ENCODE results near the gene LMNTD2. TPM values are rescaled to one million over a fixed set of nuclear protein-coding genes. Genes with fewer than 3 reads are reported as not detected.

Gene LMNTD2
- total and polyA plus RNA-seq, 3 experiments from 2014 or later, result 1.1 to 2.4 (median 1.2) TPM

DNA sequence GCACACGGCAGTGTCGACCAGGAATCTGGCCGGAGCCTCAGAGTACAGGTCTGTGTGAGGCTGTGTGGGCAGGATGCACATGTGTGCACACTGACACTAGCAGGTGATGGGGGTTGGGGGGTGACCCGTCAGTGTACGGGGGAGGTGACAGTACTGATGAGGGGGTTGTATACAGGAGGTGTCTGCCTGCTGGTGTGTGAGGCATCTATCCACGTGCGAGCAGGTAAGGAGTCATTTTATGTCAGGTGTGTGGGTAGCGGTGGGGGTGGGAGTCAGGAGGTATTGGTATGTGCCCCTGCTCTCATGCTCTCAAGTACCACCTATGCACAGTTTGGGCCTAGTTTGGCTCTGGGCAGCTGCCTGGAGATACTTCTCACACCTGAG, 11.3 kb upstream of the LMNTD2 start:
- no peaks in the 10 kb centered on the region for H3K36me3 ChIP-seq (ENCODE audit: insufficient read depth, low read length)
- CTCF ChIA-PET, result interaction anchor here (1.0 kb wide), 1 partner anchor 17 kb away, joined by 3 read pairs; no protein-coding TSS in a partner anchor
- no peak for DNase-seq
- H3K27me3 ChIP-seq (ENCODE audit: insufficient read depth, low read length, poor library complexity, severe bottlenecking), result no peaks in the 10 kb centered on the region
- no peak overlapping the region for H3K27ac ChIP-seq (ENCODE audit: low read depth, low read length)
- H3K9me3 ChIP-seq (ENCODE audit: low read length), result no peaks in the 10 kb centered on the region
- Mint-ChIP-seq H3K36me3 (peaks cover 0 to 3% (median 0%) of the 10 kb centered on the region in 3 donors), H3K4me1 (peaks cover 13 to 26% (median 15%) of the 10 kb centered on the region in 3 donors), H3K9me3 (no peaks in the 10 kb centered on the region), H3K4me3 (peak overlapping the region in 2 of 7 donors; percentile 23 to 41), H3K27ac (peak overlapping the region in 1 of 8 donors; percentile 65), H3K27me3 (peaks cover 7 to 8% of the 10 kb centered on the region in 2 donors)
- H3K4me3 ChIP-seq (ENCODE audit: low read length), result no peak overlapping the region
- POLR2A ChIA-PET, result no interaction called here
- peaks cover 15% of the 10 kb centered on the region for H3K4me1 ChIP-seq (ENCODE audit: insufficient read depth, low read length)

DNA sequence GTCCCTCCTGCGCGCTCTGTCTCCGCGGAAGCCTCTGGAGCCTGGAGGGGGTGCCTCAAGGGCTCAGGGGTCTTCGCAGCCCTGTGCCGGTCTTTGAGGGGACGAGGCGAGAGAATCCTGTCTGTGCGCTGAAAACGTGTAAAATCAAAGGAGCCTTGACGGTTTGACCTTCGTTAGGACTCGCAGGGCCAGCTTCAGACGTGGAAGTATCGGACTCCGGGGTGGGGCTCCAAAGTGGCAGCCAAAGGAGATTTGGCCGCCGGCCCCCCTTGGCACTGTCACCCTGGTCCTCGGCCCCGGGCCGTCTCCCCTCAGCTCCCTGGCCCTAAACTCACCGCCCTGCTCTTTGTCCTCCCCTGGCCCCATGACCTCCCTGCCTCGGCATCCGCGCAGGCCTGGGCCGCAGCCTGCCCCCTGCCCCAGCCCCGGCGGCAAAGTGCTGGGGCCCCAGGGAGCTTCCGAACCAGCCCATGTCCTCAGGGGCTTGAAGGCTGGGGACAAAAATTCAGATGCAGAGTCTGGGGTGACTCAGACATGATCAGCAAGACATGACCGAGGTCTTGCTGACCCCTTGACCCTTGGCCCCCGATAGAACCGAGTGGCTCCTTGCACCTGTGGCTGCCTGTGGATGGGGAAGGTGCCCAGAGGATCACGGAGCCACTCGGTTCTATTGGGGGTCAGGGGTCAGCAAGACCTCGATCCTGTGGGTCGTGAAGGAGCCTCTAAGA, 8.8 kb upstream of the LMNTD2 start:
- DNase-seq, result no peak
- Histone ChIP-seq H3K36me3 (ENCODE audit: insufficient read depth, low read length) (no peaks in the 10 kb centered on the region), H3K9me3 (ENCODE audit: low read length) (no peaks in the 10 kb centered on the region), H3K27ac (ENCODE audit: low read depth, low read length) (peak overlapping the region; percentile 80), H3K27me3 (ENCODE audit: insufficient read depth, low read length, poor library complexity, severe bottlenecking) (no peaks in the 10 kb centered on the region), H3K4me3 (ENCODE audit: low read length) (peak overlapping the region; percentile 60), H3K4me1 (ENCODE audit: insufficient read depth, low read length) (peaks cover 9% of the 10 kb centered on the region)
- CTCF ChIA-PET, result no interaction called here
- Mint-ChIP-seq H3K27me3 (no peaks in the 10 kb centered on the region), H3K9me3 (no peaks in the 10 kb centered on the region), H3K36me3 (peaks cover 0 to 1% (median 0%) of the 10 kb centered on the region in 3 donors), H3K4me3 (peak overlapping the region; percentile 68 to 90 (median 79)), H3K27ac (peak overlapping the region in 6 of 8 donors; percentile 54 to 79 (median 70)), H3K4me1 (peaks cover 4 to 13% (median 6%) of the 10 kb centered on the region in 3 donors)
- POLR2A ChIA-PET, result interaction anchor here (0.6 to 1.2 kb wide), 5 partner anchors 13 to 285 kb away, joined by 3 to 4 read pairs (median 3); partner anchors contain the start of gene TMEM80

DNA sequence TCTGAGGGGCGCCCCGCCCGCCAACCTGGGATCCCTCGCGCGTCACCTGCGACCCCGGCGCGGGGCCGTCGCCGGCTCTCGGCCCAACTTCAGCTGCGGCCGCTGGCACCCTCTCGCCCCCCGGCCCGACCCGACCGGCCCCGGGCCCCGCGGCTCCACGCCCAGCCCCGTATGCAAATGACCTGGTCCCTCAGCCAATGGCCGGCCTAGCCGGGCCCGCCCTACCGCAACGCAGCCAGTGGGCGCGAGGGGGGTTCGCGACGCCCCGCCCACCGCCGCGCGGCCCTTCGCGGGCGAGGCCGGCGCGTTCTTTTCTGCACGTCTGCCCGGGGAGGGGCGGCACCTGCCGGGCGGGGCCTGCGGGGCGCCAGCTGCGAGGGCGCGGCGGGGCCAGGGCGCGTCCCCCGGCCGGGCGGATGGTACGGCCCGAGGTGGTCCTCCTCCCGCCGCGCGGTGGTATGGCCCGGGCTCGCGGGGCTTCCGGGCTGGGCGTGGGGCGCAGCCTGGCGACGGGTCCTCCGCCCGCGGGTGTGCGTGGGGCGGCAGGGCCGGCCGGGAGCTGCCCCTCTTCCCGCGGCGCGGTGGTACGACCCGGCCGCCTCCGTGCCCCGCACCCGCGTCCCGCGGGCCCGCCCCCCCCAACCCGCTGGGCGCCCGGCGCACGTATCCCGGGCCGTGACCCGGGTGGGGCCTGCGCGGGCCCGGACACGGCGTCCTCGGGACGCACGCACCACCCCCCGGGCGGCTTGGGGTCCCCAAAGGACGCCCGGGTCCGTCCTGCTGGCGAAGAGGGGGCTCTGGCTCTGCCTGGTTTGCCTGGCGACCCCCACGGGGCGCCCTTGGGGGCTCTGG, 8.0 kb upstream of the LMNTD2 start:
- H3K36me3 ChIP-seq (ENCODE audit: insufficient read depth, low read length), result no peaks in the 10 kb centered on the region
- peak overlapping the region; percentile 60 for H3K4me3 ChIP-seq (ENCODE audit: low read length)
- ChIA-PET CTCF (no interaction called here), POLR2A (interaction anchor here (0.6 to 1.2 kb wide), 7 partner anchors 12 to 361 kb away, joined by 3 to 4 read pairs (median 3); partner anchors contain the start of genes BET1L, IRF7, RIC8A and TMEM80)
- Mint-ChIP-seq H3K27ac (peak overlapping the region in 2 of 8 donors; percentile 63 to 74), H3K4me3 (peak overlapping the region; percentile 68 to 90 (median 75)), H3K9me3 (no peaks in the 10 kb centered on the region), H3K27me3 (no peaks in the 10 kb centered on the region), H3K36me3 (peaks cover 0 to 6% (median 0%) of the 10 kb centered on the region in 3 donors), H3K4me1 (peaks cover 0 to 10% (median 3%) of the 10 kb centered on the region in 3 donors)
- DNase-seq, result peak; percentile 90 to 97 (median 94)
- H3K9me3 ChIP-seq (ENCODE audit: low read length), result no peaks in the 10 kb centered on the region
- H3K4me1 ChIP-seq (ENCODE audit: insufficient read depth, low read length), result peaks cover 9% of the 10 kb centered on the region
- H3K27me3 ChIP-seq (ENCODE audit: insufficient read depth, low read length, poor library complexity, severe bottlenecking), result no peaks in the 10 kb centered on the region
- peak overlapping the region; percentile 80 for H3K27ac ChIP-seq (ENCODE audit: low read depth, low read length)

DNA sequence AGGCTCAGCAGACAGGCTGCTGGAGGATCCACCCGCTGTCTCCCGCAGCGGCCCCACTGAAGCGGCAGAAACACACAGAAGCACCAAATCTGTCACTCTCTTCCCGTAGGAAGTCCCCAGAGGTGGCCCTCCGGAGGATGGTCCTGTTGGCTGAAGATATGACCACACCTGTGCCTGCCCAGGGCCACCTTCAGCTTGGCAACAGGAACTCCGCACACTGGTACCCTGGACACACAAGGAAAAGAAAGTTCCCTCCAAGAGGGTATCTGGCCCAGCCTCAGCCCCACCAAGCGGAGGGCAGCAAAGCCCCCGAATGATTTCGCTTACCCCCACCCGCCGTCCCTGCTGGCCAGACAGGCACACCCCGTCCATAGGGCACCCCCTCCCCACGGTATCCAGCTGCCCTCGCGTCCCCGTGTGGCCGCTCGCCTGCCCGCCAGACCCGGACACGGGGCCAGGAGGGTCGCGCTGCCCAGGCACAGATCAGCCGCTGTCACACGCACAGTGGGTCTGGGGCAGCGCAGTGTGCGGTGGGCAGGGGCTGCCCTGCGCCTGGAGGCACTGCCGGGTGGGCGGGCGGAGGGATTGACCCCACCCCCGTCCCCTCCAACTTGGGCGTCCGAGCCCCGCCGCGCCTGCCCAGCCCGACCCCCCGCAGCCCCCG, 7.2 kb upstream of the LMNTD2 start:
- Mint-ChIP-seq H3K27ac (peak overlapping the region in 7 of 8 donors; percentile 39 to 87 (median 81)), H3K4me1 (peaks cover 0 to 10% (median 3%) of the 10 kb centered on the region in 3 donors), H3K36me3 (peaks cover 0 to 8% (median 0%) of the 10 kb centered on the region in 3 donors), H3K4me3 (peak overlapping the region; percentile 39 to 82 (median 74)), H3K9me3 (no peaks in the 10 kb centered on the region), H3K27me3 (no peaks in the 10 kb centered on the region)
- peak overlapping the region; percentile 60 for H3K27ac ChIP-seq (ENCODE audit: low read depth, low read length)
- peaks cover 9% of the 10 kb centered on the region for H3K4me1 ChIP-seq (ENCODE audit: insufficient read depth, low read length)
- CTCF ChIA-PET, result interaction anchor here (1.4 kb wide), 1 partner anchor 155 kb away, joined by 3 read pairs; no protein-coding TSS in a partner anchor
- H3K27me3 ChIP-seq (ENCODE audit: insufficient read depth, low read length, poor library complexity, severe bottlenecking), result no peaks in the 10 kb centered on the region
- DNase-seq, result peak in 4 of 5 donors; percentile 22 to 66 (median 35)
- no peak overlapping the region for H3K4me3 ChIP-seq (ENCODE audit: low read length)
- H3K9me3 ChIP-seq (ENCODE audit: low read length), result no peaks in the 10 kb centered on the region
- no peaks in the 10 kb centered on the region for H3K36me3 ChIP-seq (ENCODE audit: insufficient read depth, low read length)
- POLR2A ChIA-PET, result interaction anchor here (0.8 to 1.2 kb wide), 5 partner anchors 8 to 360 kb away, joined by 3 to 4 read pairs (median 3); partner anchors contain the start of genes BET1L, IRF7, PHRF1 and RIC8A

DNA sequence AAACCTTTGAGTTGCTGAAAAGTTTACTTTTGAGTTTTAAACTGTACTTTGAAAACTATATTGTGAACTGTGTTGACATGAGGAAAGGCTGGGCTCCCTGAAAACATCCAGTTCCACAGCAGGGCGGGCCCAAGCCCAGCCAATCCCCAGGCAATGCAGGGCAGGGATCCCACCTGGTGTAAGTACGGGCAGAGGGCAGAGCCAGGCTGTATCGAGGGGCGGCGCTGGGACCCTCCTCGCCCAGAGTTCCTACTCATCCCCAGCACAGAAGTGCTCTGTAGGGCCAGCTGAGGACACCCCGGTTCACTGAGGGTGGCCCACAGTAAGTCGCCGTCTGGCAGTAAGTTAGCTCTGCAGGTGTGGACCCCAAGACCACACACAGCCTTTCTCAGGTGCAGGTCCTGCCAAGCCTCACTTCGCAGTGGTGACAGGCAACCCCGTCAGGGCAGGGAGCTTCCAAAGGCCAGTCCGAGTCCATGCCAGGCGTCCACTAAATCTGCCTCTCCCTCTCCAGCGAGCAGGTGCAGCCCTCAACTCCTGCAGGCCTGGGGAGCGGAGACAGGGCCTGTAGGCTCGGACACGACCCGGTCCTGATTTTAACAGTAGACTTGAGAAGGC, 6.6 kb upstream of the LMNTD2 start:
- no peaks in the 10 kb centered on the region for H3K27me3 ChIP-seq (ENCODE audit: insufficient read depth, low read length, poor library complexity, severe bottlenecking)
- Mint-ChIP-seq H3K9me3 (no peaks in the 10 kb centered on the region), H3K4me1 (peaks cover 0 to 10% (median 3%) of the 10 kb centered on the region in 3 donors), H3K36me3 (peaks cover 0 to 8% (median 0%) of the 10 kb centered on the region in 3 donors), H3K27me3 (no peaks in the 10 kb centered on the region), H3K4me3 (peak overlapping the region; percentile 39 to 82 (median 74)), H3K27ac (peak overlapping the region in 6 of 8 donors; percentile 67 to 88 (median 83))
- CTCF ChIA-PET, result interaction anchor here (1.4 to 3.0 kb wide), 3 partner anchors 8 to 156 kb away, joined by 3 to 17 read pairs (median 11); partner anchors contain the start of gene PHRF1
- POLR2A ChIA-PET, result interaction anchor here (0.8 to 0.9 kb wide), 2 partner anchors 9 to 128 kb away, joined by 3 read pairs; partner anchors contain the start of genes DEAF1, PHRF1 and TMEM80
- DNase-seq, result no peak
- peaks cover 12% of the 10 kb centered on the region for H3K4me1 ChIP-seq (ENCODE audit: insufficient read depth, low read length)
- no peaks in the 10 kb centered on the region for H3K9me3 ChIP-seq (ENCODE audit: low read length)
- H3K36me3 ChIP-seq (ENCODE audit: insufficient read depth, low read length), result no peaks in the 10 kb centered on the region
- no peak overlapping the region for H3K4me3 ChIP-seq (ENCODE audit: low read length)
- H3K27ac ChIP-seq (ENCODE audit: low read depth, low read length), result peak overlapping the region; percentile 60

DNA sequence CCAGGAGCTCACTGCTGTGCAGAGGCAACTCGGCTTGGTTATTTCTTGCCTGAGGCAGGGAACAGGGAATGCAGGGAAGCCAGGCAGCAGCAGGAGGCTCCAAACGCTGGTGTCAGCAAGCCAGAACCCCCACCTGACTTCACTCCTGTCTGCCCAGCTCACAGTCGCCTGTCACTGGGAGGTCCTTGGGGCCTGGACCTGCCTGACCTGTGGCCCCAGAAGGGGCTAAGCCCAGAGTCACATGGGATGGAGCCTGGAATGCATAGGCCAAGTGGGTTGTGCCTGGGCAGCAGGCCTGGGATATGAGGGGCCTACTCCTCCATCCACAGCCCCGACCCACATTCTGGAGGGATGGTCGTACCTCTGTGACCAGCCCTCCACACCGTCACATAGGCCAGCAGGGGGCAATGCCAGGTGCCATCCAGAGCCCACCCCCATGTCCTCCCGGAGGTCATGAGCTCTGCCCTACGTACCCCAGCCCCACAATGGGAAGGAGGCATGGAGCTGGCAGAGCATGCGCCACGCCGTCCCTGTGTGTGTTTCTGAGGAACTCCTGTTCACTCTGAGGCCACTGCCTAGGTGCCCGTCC, 5.5 kb upstream of the LMNTD2 start:
- H3K4me1 Mint-ChIP-seq, result peaks cover 5 to 18% (median 7%) of the 10 kb centered on the region in 3 donors
- H3K27me3 Mint-ChIP-seq, result peaks cover 0 to 2% of the 10 kb centered on the region in 2 donors
- Histone ChIP-seq H3K4me1 (ENCODE audit: insufficient read depth, low read length) (peaks cover 19% of the 10 kb centered on the region), H3K27ac (ENCODE audit: low read depth, low read length) (no peak overlapping the region), H3K4me3 (ENCODE audit: low read length) (no peak overlapping the region), H3K27me3 (ENCODE audit: insufficient read depth, low read length, poor library complexity, severe bottlenecking) (no peaks in the 10 kb centered on the region), H3K36me3 (ENCODE audit: insufficient read depth, low read length) (no peaks in the 10 kb centered on the region), H3K9me3 (ENCODE audit: low read length) (no peaks in the 10 kb centered on the region)
- no peak for DNase-seq
- peaks cover 0 to 11% (median 0%) of the 10 kb centered on the region in 3 donors for H3K36me3 Mint-ChIP-seq
- ChIA-PET CTCF (interaction anchor here (1.4 to 3.0 kb wide), 3 partner anchors 9 to 157 kb away, joined by 3 to 17 read pairs (median 11); partner anchors contain the start of gene PHRF1), POLR2A (interaction anchor here (0.9 kb wide), 1 partner anchor 129 kb away, joined by 3 read pairs; the partner anchor contains the start of genes DEAF1 and TMEM80)
- H3K4me3 Mint-ChIP-seq, result peak overlapping the region in 1 of 7 donors; percentile 74
- no peaks in the 10 kb centered on the region for H3K9me3 Mint-ChIP-seq
- no peak overlapping the region for H3K27ac Mint-ChIP-seq
